ENCODE data around the gene FSD2.

GRCh38 chr15:82823049-82823448 is 17.2 kb upstream of the FSD2 start:
- TF ChIP-seq POLR2A (IDR thresholded peaks at IDR 0.05) (no peak), EP300 (IDR thresholded peaks at IDR 0.05) (no peak)
- TF ChIP-seq, protein P1, sequence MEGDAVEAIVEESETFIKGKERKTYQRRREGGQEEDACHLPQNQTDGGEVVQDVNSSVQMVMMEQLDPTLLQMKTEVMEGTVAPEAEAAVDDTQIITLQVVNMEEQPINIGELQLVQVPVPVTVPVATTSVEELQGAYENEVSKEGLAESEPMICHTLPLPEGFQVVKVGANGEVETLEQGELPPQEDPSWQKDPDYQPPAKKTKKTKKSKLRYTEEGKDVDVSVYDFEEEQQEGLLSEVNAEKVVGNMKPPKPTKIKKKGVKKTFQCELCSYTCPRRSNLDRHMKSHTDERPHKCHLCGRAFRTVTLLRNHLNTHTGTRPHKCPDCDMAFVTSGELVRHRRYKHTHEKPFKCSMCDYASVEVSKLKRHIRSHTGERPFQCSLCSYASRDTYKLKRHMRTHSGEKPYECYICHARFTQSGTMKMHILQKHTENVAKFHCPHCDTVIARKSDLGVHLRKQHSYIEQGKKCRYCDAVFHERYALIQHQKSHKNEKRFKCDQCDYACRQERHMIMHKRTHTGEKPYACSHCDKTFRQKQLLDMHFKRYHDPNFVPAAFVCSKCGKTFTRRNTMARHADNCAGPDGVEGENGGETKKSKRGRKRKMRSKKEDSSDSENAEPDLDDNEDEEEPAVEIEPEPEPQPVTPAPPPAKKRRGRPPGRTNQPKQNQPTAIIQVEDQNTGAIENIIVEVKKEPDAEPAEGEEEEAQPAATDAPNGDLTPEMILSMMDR (IDR thresholded peaks at IDR 0.05): no peak

All from ovary (tissue), 3 donors.